Hepatic stellate cell (primary cell): Measurements from ENCODE around the gene TMEM11.

Experiments used
- DNase-seq: peaks from one replicate; pipeline ENCODE4 v3.0.0; 2011; ENCODE audit warnings: low spot score

The TMEM11 gene

GRCh38 chr17:21183468-21183867 is 30.5 kb downstream of the TMEM11 start:
- DNase-seq = no peak

- no peak for DNase-seq
Measured at GRCh38 chr17:21177854-21178600, 35.9 kb downstream of the TMEM11 start.

- no peak for DNase-seq
Measured at GRCh38 chr17:21177401-21177800, 36.6 kb downstream of the TMEM11 start.

GRCh38 chr17:21176773-21177395 is 37.1 kb downstream of the TMEM11 start:
- DNase-seq = no peak

GRCh38 chr17:21174713-21175112 is 39.2 kb downstream of the TMEM11 start:
- peak; percentile 76 for DNase-seq

- DNase-seq = no peak
Measured at GRCh38 chr17:21174186-21174585, 39.8 kb downstream of the TMEM11 start.

GRCh38 chr17:21173543-21173942 is 40.4 kb downstream of the TMEM11 start:
- DNase-seq = no peak

- DNase-seq = no peak
Measured at GRCh38 chr17:21172846-21173245, 41.1 kb downstream of the TMEM11 start.

GRCh38 chr17:21171970-21172510 is 41.9 kb downstream of the TMEM11 start:
- DNase-seq = no peak

- DNase-seq = no peak
Measured at GRCh38 chr17:21171309-21171922, 42.5 kb downstream of the TMEM11 start.

GRCh38 chr17:21170809-21171208 is 43.2 kb downstream of the TMEM11 start:
- no peak for DNase-seq

- no peak for DNase-seq
Measured at GRCh38 chr17:21169496-21169895, 44.5 kb downstream of the TMEM11 start.

- DNase-seq = no peak
Measured at GRCh38 chr17:21168555-21168865, 45.5 kb downstream of the TMEM11 start.

GRCh38 chr17:21167303-21167702 is 46.7 kb downstream of the TMEM11 start:
- DNase-seq = peak; percentile 28

- peak; percentile 60 for DNase-seq
Measured at GRCh38 chr17:21166595-21167210, 47.3 kb downstream of the TMEM11 start.

GRCh38 chr17:21165922-21166594 is 47.9 kb downstream of the TMEM11 start:
- no peak for DNase-seq

- DNase-seq = no peak
Measured at GRCh38 chr17:21164620-21165019, 49.3 kb downstream of the TMEM11 start.

- no peak for DNase-seq
Measured at GRCh38 chr17:21164216-21164615, 49.7 kb downstream of the TMEM11 start.

- no peak for DNase-seq
Measured at GRCh38 chr17:21163101-21163500, 50.9 kb downstream of the TMEM11 start.

GRCh38 chr17:21162394-21162775 is 51.6 kb downstream of the TMEM11 start:
- DNase-seq = no peak

- peak; percentile 50 for DNase-seq
Measured at GRCh38 chr17:21161498-21162393, 52.2 kb downstream of the TMEM11 start.
